ENCODE data around the gene ATRNL1.
"Not testable (repeated sequence)": the region's sequence is repeated elsewhere in the genome, so short reads cannot be mapped to it uniquely, and the experiment has no call there.

Gene ATRNL1

DNA sequence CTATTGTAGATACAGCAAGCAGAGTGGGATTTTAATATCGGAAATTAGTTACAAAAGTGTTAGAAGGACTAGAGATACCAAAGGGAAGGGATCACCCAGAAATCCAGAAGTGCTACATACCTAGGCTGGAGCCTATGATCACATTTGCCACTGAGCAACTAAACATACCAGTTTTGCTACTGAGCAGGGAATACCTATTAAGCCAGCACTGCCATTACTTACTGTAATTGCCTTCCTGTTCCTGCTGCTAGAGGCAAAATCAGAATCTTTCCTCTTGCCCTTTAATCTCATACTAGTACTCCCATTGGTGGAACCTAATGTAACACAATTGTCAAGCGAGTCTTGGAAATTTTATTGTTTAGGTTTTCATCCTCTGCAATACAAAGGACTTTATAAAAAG is 121.7 kb downstream of the ATRNL1 start:
- WGBS, 2 experiments (ENCODE audit: insufficient coverage in 2 of 2): 100% methylated on average over 1 of the region's 2 CpGs
- no peak overlapping the region for H3K4me3 ChIP-seq (ENCODE audit: extremely low read depth, insufficient read depth, low read length, poor library complexity, severe bottlenecking)
- no peaks in the 10 kb centered on the region for H3K36me3 ChIP-seq (ENCODE audit: control insufficient read depth, insufficient read depth, low read length)
- H3K27ac ChIP-seq (ENCODE audit: low read depth, low read length, severe bottlenecking): no peak overlapping the region
- no peaks in the 10 kb centered on the region for H3K4me1 ChIP-seq (ENCODE audit: control insufficient read depth, insufficient read depth, low read length, poor library complexity, severe bottlenecking)
- no peaks in the 10 kb centered on the region for H3K9me3 ChIP-seq (ENCODE audit: control insufficient read depth, low read length)

DNA sequence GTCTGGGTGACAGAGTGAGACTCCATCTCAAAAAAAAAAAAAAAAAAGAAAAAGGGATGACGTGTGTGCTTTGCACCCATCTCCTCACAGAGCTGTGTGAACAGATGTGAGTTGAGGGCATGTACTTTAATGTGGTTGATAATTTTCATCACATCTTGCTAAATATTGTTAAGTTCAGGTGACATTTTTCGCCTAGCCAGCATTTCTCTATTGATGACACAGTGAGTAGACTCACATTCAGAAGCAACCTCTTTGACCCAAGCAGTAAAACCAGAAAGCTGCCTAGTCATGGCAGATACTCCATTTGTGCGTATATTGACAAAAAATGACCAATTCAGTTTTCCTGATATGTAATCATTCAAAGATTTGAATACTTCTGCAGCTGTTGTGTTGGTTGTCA is 126.0 kb downstream of the ATRNL1 start:
- no peaks in the 10 kb centered on the region for H3K4me1 ChIP-seq (ENCODE audit: control insufficient read depth, insufficient read depth, low read length, poor library complexity, severe bottlenecking)
- no peaks in the 10 kb centered on the region for H3K9me3 ChIP-seq (ENCODE audit: control insufficient read depth, low read length)
- H3K4me3 ChIP-seq (ENCODE audit: extremely low read depth, insufficient read depth, low read length, poor library complexity, severe bottlenecking): no peak overlapping the region
- 56 to 100% methylated on average over 1 of the region's 3 CpGs for WGBS, 2 experiments (ENCODE audit: insufficient coverage in 2 of 2)
- no peak overlapping the region for H3K27ac ChIP-seq (ENCODE audit: low read depth, low read length, severe bottlenecking)
- H3K36me3 ChIP-seq (ENCODE audit: control insufficient read depth, insufficient read depth, low read length): no peaks in the 10 kb centered on the region

DNA sequence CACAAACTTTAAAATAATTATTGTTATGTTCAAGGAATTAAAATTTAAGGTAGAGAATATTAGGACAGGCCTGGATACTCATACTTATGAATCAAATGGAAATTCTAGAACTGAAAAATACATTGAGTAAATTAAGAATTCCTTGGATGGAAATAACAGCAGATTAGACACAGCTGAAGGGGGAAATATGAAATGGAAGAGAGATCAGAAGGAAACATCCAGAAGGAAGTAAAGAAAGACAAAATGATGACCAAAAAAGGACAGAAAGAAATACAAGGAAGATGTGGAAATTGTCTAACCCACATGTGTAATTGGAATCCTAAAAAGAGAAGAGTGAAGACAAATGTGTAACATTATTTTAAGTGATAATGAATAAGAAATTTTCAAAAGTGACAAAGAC is 128.9 kb downstream of the ATRNL1 start:
- no peaks in the 10 kb centered on the region for H3K36me3 ChIP-seq (ENCODE audit: control insufficient read depth, insufficient read depth, low read length)
- no peaks in the 10 kb centered on the region for H3K9me3 ChIP-seq (ENCODE audit: control insufficient read depth, low read length)
- H3K4me3 ChIP-seq (ENCODE audit: extremely low read depth, insufficient read depth, low read length, poor library complexity, severe bottlenecking): no peak overlapping the region
- H3K27ac ChIP-seq (ENCODE audit: low read depth, low read length, severe bottlenecking): no peak overlapping the region
- H3K4me1 ChIP-seq (ENCODE audit: control insufficient read depth, insufficient read depth, low read length, poor library complexity, severe bottlenecking): no peaks in the 10 kb centered on the region

DNA sequence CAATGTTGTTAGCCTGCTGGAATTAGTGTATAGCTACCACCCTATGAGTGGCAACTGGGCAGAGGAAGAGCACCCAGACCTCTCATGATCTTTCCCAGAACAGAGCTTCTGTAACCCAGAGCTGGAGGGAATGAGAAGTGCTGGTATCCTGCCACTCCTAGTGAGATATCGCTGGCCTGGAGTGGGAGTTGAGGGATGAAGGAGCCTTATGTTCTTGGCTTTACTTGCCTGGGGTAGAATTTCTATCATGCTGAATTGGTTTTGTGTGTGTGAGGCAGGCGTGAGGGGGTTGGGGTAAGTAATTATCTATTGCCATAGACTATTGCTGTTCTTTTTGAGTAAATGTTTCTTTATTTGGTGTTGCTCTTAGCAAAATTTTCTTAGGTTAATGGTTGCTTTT is 146.6 kb downstream of the ATRNL1 start:
- Histone ChIP-seq H3K36me3 (ENCODE audit: control insufficient read depth, insufficient read depth, low read length) (no peaks in the 10 kb centered on the region), H3K9me3 (ENCODE audit: control insufficient read depth, low read length) (no peaks in the 10 kb centered on the region), H3K27ac (ENCODE audit: low read depth, low read length, severe bottlenecking) (no peak overlapping the region), H3K4me3 (ENCODE audit: extremely low read depth, insufficient read depth, low read length, poor library complexity, severe bottlenecking) (no peak overlapping the region), H3K4me1 (ENCODE audit: control insufficient read depth, insufficient read depth, low read length, poor library complexity, severe bottlenecking) (no peaks in the 10 kb centered on the region)
- 100% methylated on average over 1 of the region's 2 CpGs; no CpG with 5 or more reads in 1 of the 2 experiments for WGBS, 2 experiments (ENCODE audit: insufficient coverage in 2 of 2)

DNA sequence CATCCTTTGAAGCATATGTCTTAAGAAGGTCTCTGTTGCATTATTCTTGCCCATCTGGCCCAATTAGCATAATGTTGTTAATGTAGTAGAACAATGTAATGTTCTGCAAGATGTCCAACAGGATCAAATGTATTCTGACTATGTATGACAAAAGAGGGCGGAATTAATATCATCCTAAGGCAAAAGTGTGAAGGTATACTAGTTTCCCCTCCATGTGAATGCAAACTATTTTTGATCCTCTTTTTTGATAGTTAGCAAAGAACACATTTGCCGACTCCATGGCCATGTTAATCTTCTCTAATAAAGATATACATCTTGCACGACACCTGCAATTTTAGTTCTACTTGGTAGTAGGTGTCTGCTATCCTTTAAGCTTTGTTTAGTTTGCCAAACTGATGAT is 157.6 kb downstream of the ATRNL1 start:
- H3K36me3 ChIP-seq (ENCODE audit: control insufficient read depth, insufficient read depth, low read length): no peaks in the 10 kb centered on the region
- WGBS, 2 experiments (ENCODE audit: insufficient coverage in 2 of 2): 100% methylated on average over 1 of the region's 3 CpGs; no CpG with 5 or more reads in 1 of the 2 experiments
- H3K4me3 ChIP-seq (ENCODE audit: extremely low read depth, insufficient read depth, low read length, poor library complexity, severe bottlenecking): no peak overlapping the region
- no peaks in the 10 kb centered on the region for H3K9me3 ChIP-seq (ENCODE audit: control insufficient read depth, low read length)
- no peaks in the 10 kb centered on the region for H3K4me1 ChIP-seq (ENCODE audit: control insufficient read depth, insufficient read depth, low read length, poor library complexity, severe bottlenecking)
- no peak overlapping the region for H3K27ac ChIP-seq (ENCODE audit: low read depth, low read length, severe bottlenecking)

DNA sequence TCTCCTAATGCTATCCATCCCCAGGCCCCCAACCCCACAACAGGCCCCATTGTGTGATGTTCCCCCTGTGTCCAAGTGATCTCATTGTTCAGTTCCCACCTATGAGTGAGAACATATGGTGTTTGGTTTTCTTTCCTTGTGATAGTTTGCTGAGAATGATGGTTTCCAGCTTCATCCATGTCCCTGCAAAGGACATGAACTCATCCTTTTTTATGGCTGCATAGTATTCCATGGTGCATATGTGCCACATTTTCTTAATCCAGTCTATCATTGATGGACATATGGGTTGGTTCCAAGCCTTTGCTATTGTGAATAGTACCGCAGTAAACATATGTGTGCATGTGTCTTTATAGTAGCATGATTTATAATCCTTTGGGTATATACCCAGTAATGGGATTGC is 160.6 kb downstream of the ATRNL1 start:
- not testable (repeated sequence) for H3K36me3 ChIP-seq (ENCODE audit: control insufficient read depth, insufficient read depth, low read length); H3K4me1 ChIP-seq (ENCODE audit: control insufficient read depth, insufficient read depth, low read length, poor library complexity, severe bottlenecking); H3K27ac ChIP-seq (ENCODE audit: low read depth, low read length, severe bottlenecking); H3K9me3 ChIP-seq (ENCODE audit: control insufficient read depth, low read length); H3K4me3 ChIP-seq (ENCODE audit: extremely low read depth, insufficient read depth, low read length, poor library complexity, severe bottlenecking)
- WGBS, 2 experiments (ENCODE audit: insufficient coverage in 2 of 2): 100% methylated on average over 1 of the region's 1 CpG; no CpG with 5 or more reads in 1 of the 2 experiments

DNA sequence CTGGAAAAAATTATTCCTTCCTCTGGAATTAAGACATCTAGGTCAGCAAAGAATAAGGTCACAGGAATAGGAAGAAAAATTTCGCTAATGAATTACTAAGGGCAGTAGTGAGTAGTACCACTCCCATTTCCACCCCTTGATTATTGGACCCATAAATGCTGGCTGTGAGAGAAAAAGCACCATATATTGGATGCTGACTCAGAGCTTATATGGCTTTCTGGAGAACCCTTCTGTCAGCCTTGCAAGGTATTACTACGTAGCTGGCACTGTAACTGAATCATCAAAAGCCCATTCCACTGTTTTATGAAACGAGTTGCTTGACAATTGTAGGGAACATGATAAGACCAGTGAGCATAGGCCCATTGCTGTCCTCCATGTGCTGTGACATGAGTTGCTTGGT is 179.3 kb downstream of the ATRNL1 start:
- H3K27ac ChIP-seq (ENCODE audit: low read depth, low read length, severe bottlenecking): no peak overlapping the region
- WGBS, 2 experiments (ENCODE audit: insufficient coverage in 2 of 2): 84 to 100% methylated on average over 1 to 2 of the region's 3 CpGs
- no peaks in the 10 kb centered on the region for H3K36me3 ChIP-seq (ENCODE audit: control insufficient read depth, insufficient read depth, low read length)
- H3K4me3 ChIP-seq (ENCODE audit: extremely low read depth, insufficient read depth, low read length, poor library complexity, severe bottlenecking): no peak overlapping the region
- no peaks in the 10 kb centered on the region for H3K4me1 ChIP-seq (ENCODE audit: control insufficient read depth, insufficient read depth, low read length, poor library complexity, severe bottlenecking)
- H3K9me3 ChIP-seq (ENCODE audit: control insufficient read depth, low read length): no peaks in the 10 kb centered on the region

DNA sequence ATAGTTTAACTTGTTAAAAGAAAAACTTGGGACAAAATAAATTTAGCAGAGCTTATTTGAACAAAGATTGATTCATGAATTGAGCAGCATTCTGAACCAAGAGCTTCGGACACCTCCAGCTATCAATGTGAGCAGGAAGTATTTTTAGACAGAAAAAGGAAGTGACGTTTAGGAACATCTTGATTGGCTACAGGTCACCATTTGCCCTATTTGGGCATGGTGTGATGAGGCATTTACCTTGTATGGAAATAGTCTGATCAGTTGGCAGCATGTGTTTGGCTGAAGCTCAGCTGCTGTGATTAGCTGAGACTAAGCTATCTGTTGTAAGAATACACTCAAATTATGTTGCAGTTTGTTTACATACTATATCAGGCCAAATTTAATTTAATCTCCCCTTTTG is 185.1 kb downstream of the ATRNL1 start:
- whole genome bisulfite sequencing, 2 experiments (ENCODE audit: insufficient coverage in 2 of 2): 80 to 92% methylated on average over 2 of the region's 2 CpGs
- H3K36me3 ChIP-seq (ENCODE audit: control insufficient read depth, insufficient read depth, low read length): no peaks in the 10 kb centered on the region
- H3K27ac ChIP-seq (ENCODE audit: low read depth, low read length, severe bottlenecking): no peak overlapping the region
- H3K4me3 ChIP-seq (ENCODE audit: extremely low read depth, insufficient read depth, low read length, poor library complexity, severe bottlenecking): no peak overlapping the region
- H3K9me3 ChIP-seq (ENCODE audit: control insufficient read depth, low read length): no peaks in the 10 kb centered on the region
- H3K4me1 ChIP-seq (ENCODE audit: control insufficient read depth, insufficient read depth, low read length, poor library complexity, severe bottlenecking): no peaks in the 10 kb centered on the region

DNA sequence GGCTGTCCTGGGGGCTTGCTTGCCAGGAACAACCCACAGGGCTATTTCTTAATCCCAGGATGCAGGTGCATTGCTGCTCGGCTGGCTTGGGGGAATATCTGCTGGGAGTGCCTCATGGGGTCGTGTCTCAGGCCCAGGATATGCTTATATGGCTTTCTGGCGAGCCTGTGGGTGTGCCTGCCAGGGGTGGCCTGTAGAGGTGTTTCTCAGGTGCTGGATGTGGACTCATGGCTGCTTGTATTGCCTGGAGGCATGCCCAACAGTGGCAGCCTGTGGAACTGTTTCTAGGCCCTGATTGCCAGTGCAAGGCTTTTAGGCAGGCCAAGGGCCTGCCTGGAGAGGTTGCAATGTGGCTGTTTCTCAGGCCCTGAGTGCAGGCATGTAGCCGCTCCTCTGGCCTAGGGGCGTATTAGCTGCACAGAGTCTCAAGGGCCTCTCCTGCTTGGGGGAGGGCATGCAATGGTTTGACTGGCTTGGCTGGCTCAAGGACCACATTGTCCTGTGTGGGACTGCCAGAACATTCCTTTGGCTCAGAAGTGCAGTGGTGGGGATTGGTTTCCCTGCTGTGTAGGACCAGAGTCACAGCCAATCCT is 202.1 kb downstream of the ATRNL1 start:
- no peaks in the 10 kb centered on the region for H3K36me3 ChIP-seq (ENCODE audit: control insufficient read depth, insufficient read depth, low read length)
- H3K4me1 ChIP-seq (ENCODE audit: control insufficient read depth, insufficient read depth, low read length, poor library complexity, severe bottlenecking): no peaks in the 10 kb centered on the region
- no peak overlapping the region for H3K4me3 ChIP-seq (ENCODE audit: extremely low read depth, insufficient read depth, low read length, poor library complexity, severe bottlenecking)
- 82 to 100% methylated on average over 3 to 5 of the region's 5 CpGs for WGBS, 2 experiments (ENCODE audit: insufficient coverage in 2 of 2)
- no peak overlapping the region for H3K27ac ChIP-seq (ENCODE audit: low read depth, low read length, severe bottlenecking)
- H3K9me3 ChIP-seq (ENCODE audit: control insufficient read depth, low read length): peaks cover 6% of the 10 kb centered on the region

DNA sequence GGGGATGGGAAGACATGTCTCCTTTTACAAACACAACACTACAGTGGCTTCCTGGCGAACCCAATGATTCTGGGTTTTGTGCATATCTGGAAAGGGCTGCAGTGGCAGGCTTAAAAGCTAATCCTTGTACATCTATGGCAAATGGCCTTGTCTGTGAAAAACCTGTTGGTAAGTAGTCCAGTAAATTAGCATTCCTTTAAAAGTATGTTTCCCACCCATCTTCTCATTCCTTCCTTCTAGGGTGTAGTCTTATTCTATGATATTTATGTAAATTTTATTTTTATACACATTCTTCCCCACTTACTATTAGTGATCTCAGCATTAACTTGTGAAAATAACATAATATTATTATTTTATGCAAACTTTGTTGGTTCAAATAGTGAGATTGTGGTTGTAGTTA is 206.9 kb downstream of the ATRNL1 start:
- Histone ChIP-seq H3K36me3 (ENCODE audit: control insufficient read depth, insufficient read depth, low read length) (no peaks in the 10 kb centered on the region), H3K27ac (ENCODE audit: low read depth, low read length, severe bottlenecking) (no peak overlapping the region), H3K4me3 (ENCODE audit: extremely low read depth, insufficient read depth, low read length, poor library complexity, severe bottlenecking) (no peak overlapping the region), H3K4me1 (ENCODE audit: control insufficient read depth, insufficient read depth, low read length, poor library complexity, severe bottlenecking) (no peaks in the 10 kb centered on the region), H3K9me3 (ENCODE audit: control insufficient read depth, low read length) (no peaks in the 10 kb centered on the region)
- no CpG with 5 or more reads among the region's 1 CpG for WGBS, 2 experiments (ENCODE audit: insufficient coverage in 2 of 2)

DNA sequence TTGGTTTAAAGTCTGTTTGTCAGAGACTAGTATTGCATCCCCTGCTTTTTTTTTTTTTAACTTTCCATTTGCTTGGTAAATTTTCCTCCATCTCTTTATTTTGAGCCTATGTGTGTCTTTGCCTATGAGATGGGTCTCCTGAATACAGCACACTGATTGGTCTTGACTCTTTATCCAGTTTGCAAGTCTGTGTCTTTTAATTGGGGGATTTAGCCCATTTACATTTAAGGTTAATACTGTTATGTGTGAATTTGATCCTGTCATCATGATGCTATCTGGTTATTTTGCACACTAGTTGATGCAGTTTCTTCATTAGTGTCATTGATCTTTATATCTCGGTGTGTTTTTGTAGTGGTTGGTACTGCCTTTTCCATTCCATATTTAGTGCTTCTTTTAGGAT is 226.5 kb downstream of the ATRNL1 start:
- H3K9me3 ChIP-seq (ENCODE audit: control insufficient read depth, low read length); H3K36me3 ChIP-seq (ENCODE audit: control insufficient read depth, insufficient read depth, low read length); H3K4me3 ChIP-seq (ENCODE audit: extremely low read depth, insufficient read depth, low read length, poor library complexity, severe bottlenecking); H3K4me1 ChIP-seq (ENCODE audit: control insufficient read depth, insufficient read depth, low read length, poor library complexity, severe bottlenecking); H3K27ac ChIP-seq (ENCODE audit: low read depth, low read length, severe bottlenecking): not testable (repeated sequence)
- no CpG with 5 or more reads among the region's 1 CpG for WGBS, 2 experiments (ENCODE audit: insufficient coverage in 2 of 2)

All from mesodermal cell (in vitro differentiated cells).